Measurements from ENCODE around the gene HEBP1. TPM values are rescaled to one million over a fixed set of nuclear protein-coding genes. Genes with fewer than 3 reads are reported as not detected.

The HEBP1 gene
- total RNA-seq, 1 experiment from 2014 or later, result 19.3 TPM

GRCh38 chr12:13032164-13032563 is 32.1 kb upstream of the HEBP1 start:
- BruUV-seq (replicated peaks), result no TSS peak
- Histone ChIP-seq H3K9me3 (ENCODE audit: control insufficient read depth, insufficient read depth, low read depth, low read length) (no peaks in the 10 kb centered on the region), H3K4me1 (ENCODE audit: control insufficient read depth, insufficient read depth, low read length) (no peaks in the 10 kb centered on the region), H3K36me3 (ENCODE audit: control insufficient read depth, insufficient read depth, low read length) (no peaks in the 10 kb centered on the region), H3K27ac (ENCODE audit: low read length) (no peak overlapping the region), H3K4me3 (ENCODE audit: low read depth in 2 of 2, low read length in 2 of 2) (no peak overlapping the region), H3K27me3 (ENCODE audit: control insufficient read depth, insufficient read depth, low read length) (no peaks in the 10 kb centered on the region)
- CTCF ChIA-PET, result no interaction called here
- intact Hi-C loops (cut with micrococcal nuclease; ENCODE audit: unreplicated experiment) (no loop called here), in situ Hi-C loops (cut with HindIII; ENCODE audit: low pct_unique_long_range_greater_than_20kb, low sequenced_read_pairs) (no loop called here)
- POLR2A ChIA-PET, result no interaction called here
- no peak for TF ChIP-seq TCF7L2 (IDR thresholded peaks at IDR 0.05; ENCODE audit: low read depth, low read length)
- no peak for TF ChIP-seq SIN3A (IDR thresholded peaks at IDR 0.05; ENCODE audit: borderline replicate concordance, insufficient read depth, low read depth, low read length)
- TF ChIP-seq, protein P1, sequence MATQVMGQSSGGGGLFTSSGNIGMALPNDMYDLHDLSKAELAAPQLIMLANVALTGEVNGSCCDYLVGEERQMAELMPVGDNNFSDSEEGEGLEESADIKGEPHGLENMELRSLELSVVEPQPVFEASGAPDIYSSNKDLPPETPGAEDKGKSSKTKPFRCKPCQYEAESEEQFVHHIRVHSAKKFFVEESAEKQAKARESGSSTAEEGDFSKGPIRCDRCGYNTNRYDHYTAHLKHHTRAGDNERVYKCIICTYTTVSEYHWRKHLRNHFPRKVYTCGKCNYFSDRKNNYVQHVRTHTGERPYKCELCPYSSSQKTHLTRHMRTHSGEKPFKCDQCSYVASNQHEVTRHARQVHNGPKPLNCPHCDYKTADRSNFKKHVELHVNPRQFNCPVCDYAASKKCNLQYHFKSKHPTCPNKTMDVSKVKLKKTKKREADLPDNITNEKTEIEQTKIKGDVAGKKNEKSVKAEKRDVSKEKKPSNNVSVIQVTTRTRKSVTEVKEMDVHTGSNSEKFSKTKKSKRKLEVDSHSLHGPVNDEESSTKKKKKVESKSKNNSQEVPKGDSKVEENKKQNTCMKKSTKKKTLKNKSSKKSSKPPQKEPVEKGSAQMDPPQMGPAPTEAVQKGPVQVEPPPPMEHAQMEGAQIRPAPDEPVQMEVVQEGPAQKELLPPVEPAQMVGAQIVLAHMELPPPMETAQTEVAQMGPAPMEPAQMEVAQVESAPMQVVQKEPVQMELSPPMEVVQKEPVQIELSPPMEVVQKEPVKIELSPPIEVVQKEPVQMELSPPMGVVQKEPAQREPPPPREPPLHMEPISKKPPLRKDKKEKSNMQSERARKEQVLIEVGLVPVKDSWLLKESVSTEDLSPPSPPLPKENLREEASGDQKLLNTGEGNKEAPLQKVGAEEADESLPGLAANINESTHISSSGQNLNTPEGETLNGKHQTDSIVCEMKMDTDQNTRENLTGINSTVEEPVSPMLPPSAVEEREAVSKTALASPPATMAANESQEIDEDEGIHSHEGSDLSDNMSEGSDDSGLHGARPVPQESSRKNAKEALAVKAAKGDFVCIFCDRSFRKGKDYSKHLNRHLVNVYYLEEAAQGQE (IDR thresholded peaks at IDR 0.05; ENCODE audit: insufficient read depth in 1 of 2, low read depth in 2 of 2, low read length in 1 of 2), result no peak
- no peak for TF ChIP-seq CTCF (IDR thresholded peaks at IDR 0.05)
- no peak for TF ChIP-seq POLR2AphosphoS5 (IDR thresholded peaks at IDR 0.05; ENCODE audit: low read depth, low read length)
- DNase-seq (ENCODE audit: low read depth, low spot score), result no peak
- no peak for ATAC-seq

DNA sequence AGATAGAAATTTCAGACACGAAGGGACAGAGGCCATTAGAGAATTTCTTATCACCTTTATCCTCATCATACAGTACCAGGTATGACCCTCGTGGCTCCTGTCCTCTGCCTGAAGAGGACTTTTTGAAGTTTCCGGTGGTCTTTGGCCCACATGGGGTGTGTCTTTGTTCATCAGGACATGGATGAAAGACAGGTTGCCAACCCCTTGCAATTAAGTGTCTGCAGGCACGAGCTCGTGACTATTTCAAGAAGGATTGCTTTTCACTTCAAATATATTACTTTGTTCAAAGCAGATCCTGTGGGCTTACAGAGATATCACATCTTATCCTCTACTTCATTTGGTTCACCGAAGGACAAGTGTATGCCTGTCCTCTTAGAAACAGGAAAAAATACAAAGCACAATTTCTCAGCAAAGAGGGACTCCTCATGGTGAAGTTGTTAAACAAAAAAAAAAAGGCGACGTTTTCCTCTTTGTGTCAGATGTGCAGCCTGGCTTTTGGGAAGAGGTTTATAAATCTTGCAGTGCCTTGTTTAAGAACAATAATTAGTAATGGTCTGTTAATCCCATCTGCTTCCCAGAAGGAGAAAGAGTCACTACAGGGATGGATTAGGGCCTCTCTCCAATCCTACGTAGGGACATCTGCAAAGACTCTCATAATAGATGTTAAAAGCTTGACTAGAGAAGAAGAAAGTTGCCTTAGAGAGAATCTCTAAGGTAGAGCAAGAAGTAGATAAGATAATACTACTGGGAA is 30.7 kb upstream of the HEBP1 start:
- no TSS peak for BruUV-seq (replicated peaks)
- intact Hi-C loops (cut with micrococcal nuclease; ENCODE audit: unreplicated experiment), result no loop called here
- H3K4me3 ChIP-seq (ENCODE audit: low read depth in 2 of 2, low read length in 2 of 2), result no peak overlapping the region
- H3K9me3 ChIP-seq (ENCODE audit: control insufficient read depth, insufficient read depth, low read depth, low read length), result no peaks in the 10 kb centered on the region
- TF ChIP-seq CTCF (IDR thresholded peaks at IDR 0.05) (no peak), POLR2AphosphoS5 (IDR thresholded peaks at IDR 0.05; ENCODE audit: low read depth, low read length) (no peak), SIN3A (IDR thresholded peaks at IDR 0.05; ENCODE audit: borderline replicate concordance, insufficient read depth, low read depth, low read length) (no peak), TCF7L2 (IDR thresholded peaks at IDR 0.05; ENCODE audit: low read depth, low read length) (no peak)
- TF ChIP-seq, protein P1 (IDR thresholded peaks at IDR 0.05; ENCODE audit: insufficient read depth in 1 of 2, low read depth in 2 of 2, low read length in 1 of 2), result no peak
- ATAC-seq, result no peak
- no peaks in the 10 kb centered on the region for H3K36me3 ChIP-seq (ENCODE audit: control insufficient read depth, insufficient read depth, low read length)
- no peak for DNase-seq (ENCODE audit: low read depth, low spot score)
- H3K27ac ChIP-seq (ENCODE audit: low read length), result no peak overlapping the region
- no peaks in the 10 kb centered on the region for H3K4me1 ChIP-seq (ENCODE audit: control insufficient read depth, insufficient read depth, low read length)
- CTCF ChIA-PET, result no interaction called here
- POLR2A ChIA-PET, result no interaction called here
- in situ Hi-C loops (cut with HindIII; ENCODE audit: low pct_unique_long_range_greater_than_20kb, low sequenced_read_pairs), result no loop called here
- no peaks in the 10 kb centered on the region for H3K27me3 ChIP-seq (ENCODE audit: control insufficient read depth, insufficient read depth, low read length)
